Measurements from ENCODE around the gene PGAM5. TPM values are rescaled to one million over a fixed set of nuclear protein-coding genes. Genes with fewer than 3 reads are reported as not detected.

The PGAM5 gene
- polyA plus RNA-seq, 1 of the 3 experiments (the other 2 are of a cell fraction), result 22.5 TPM

DNA sequence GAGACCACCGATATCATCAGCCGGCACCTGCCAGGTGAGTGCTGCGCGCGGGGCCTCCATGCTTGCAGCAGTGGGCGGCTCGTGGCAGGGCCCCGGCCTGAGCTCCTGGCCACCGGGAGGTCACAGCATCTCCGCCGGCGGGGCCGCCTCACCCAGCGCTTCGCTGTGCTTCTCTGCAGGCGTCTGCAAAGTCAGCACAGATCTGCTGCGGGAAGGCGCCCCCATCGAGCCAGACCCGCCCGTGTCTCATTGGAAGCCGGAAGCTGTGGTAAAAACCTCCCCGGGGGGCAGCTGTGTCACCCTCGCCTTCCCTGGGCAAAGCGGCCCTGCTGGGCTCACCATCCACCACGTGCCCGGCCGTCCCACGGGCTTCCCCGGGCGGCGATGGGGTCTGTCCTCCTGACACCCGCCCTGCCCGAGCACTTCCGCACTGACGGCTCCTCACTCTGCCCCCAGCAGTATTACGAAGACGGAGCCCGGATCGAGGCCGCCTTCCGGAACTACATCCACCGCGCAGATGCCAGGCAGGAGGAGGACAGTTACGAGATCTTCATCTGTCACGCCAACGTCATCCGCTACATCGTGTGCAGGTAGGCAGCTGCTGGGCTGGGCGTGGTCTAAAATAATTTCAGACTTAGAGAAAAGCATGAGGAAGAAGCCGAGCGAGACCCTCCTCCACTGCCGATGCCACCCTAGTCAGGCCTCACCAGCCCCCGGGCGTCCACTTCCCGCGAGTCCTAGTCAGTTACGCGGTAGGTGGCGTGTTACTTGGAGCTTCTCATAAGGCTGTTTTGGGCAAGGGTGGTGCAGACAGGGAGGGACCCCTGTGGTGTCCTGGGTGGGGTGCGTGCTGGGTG is 7.1 kb downstream of the PGAM5 start:
- 97% methylated on average over 45 of the region's 61 CpGs for WGBS (ENCODE audit: low lambda C conversion rate)
- peaks cover 41% of the 10 kb centered on the region for H3K79me2 ChIP-seq (ENCODE audit: insufficient read depth)
- H3K4me1 ChIP-seq (ENCODE audit: control insufficient read depth in 1 of 2, insufficient read depth in 2 of 2, low read depth in 1 of 2, low read length in 1 of 2), result no peaks in the 10 kb centered on the region
- H3K4me3 ChIP-seq (ENCODE audit: low read depth in 2 of 2, low read length in 1 of 2), result no peak overlapping the region
- no peaks in the 10 kb centered on the region for H3K9me2 ChIP-seq
- POLR2A ChIA-PET, result no interaction called here
- H3K4me2 ChIP-seq, result no peak overlapping the region
- no peaks in the 10 kb centered on the region for H3K27me3 ChIP-seq (ENCODE audit: insufficient read depth)
- no peak overlapping the region for H2AFZ ChIP-seq (ENCODE audit: low read depth)
- peaks cover 36% of the 10 kb centered on the region for H4K20me1 ChIP-seq (ENCODE audit: insufficient read depth)
- no peak overlapping the region for H3K9ac ChIP-seq
- CTCF ChIA-PET, result no interaction called here
- TF ChIP-seq JUND (IDR thresholded peaks at IDR 0.05) (no peak), NRF1 (IDR thresholded peaks at IDR 0.05; ENCODE audit: low read depth, low read length) (no peak), FOXM1 (IDR thresholded peaks at IDR 0.05; ENCODE audit: low read depth) (no peak)
- TF ChIP-seq, protein P1, sequence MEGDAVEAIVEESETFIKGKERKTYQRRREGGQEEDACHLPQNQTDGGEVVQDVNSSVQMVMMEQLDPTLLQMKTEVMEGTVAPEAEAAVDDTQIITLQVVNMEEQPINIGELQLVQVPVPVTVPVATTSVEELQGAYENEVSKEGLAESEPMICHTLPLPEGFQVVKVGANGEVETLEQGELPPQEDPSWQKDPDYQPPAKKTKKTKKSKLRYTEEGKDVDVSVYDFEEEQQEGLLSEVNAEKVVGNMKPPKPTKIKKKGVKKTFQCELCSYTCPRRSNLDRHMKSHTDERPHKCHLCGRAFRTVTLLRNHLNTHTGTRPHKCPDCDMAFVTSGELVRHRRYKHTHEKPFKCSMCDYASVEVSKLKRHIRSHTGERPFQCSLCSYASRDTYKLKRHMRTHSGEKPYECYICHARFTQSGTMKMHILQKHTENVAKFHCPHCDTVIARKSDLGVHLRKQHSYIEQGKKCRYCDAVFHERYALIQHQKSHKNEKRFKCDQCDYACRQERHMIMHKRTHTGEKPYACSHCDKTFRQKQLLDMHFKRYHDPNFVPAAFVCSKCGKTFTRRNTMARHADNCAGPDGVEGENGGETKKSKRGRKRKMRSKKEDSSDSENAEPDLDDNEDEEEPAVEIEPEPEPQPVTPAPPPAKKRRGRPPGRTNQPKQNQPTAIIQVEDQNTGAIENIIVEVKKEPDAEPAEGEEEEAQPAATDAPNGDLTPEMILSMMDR (IDR thresholded peaks at IDR 0.05), result no peak
- no peak overlapping the region for H3K27ac ChIP-seq (ENCODE audit: low read depth in 2 of 2, low read length in 1 of 2)
- DNase-seq, result no peak
- H3K36me3 ChIP-seq (replicated peaks in 1 of 2; ENCODE audit: control insufficient read depth in 1 of 2, insufficient read depth in 2 of 2, low read length in 1 of 2), result peaks cover 24 to 39% of the 10 kb centered on the region in 2 experiments
- peaks cover 21% of the 10 kb centered on the region for H3F3A ChIP-seq (replicated peaks; ENCODE audit: insufficient read depth)
- no peaks in the 10 kb centered on the region for H3K9me3 ChIP-seq

DNA sequence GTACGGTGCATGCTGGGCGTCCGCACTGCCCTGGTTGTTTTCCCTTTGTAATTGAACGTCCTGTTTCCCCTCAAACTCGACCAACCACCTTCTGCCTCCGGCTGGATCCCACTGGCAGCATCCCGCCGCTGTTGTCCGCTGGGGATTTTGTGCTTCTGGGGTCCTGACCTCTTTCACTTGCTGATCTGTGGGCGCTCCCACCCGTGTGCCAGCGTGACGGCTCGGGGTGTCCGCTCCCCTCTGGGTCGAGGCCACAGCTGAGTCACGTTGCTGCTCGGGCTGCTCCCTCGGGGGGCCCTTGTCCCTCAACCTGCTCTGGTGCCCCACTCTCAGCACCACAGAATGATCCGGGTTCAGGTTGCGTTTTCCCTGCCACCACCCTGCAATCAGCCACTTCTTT is 8.0 kb downstream of the PGAM5 start:
- CTCF ChIA-PET, result no interaction called here
- POLR2A ChIA-PET, result no interaction called here
- WGBS (ENCODE audit: low lambda C conversion rate), result 95% methylated on average over 21 of the region's 21 CpGs
- H3K9me2 ChIP-seq, result no peaks in the 10 kb centered on the region
- H3K4me1 ChIP-seq (ENCODE audit: control insufficient read depth in 1 of 2, insufficient read depth in 2 of 2, low read depth in 1 of 2, low read length in 1 of 2), result no peaks in the 10 kb centered on the region
- H3K9ac ChIP-seq, result no peak overlapping the region
- peaks cover 21% of the 10 kb centered on the region for H3F3A ChIP-seq (replicated peaks; ENCODE audit: insufficient read depth)
- H2AFZ ChIP-seq (ENCODE audit: low read depth), result no peak overlapping the region
- no peak overlapping the region for H3K27ac ChIP-seq (ENCODE audit: low read depth in 2 of 2, low read length in 1 of 2)
- peaks cover 28 to 47% of the 10 kb centered on the region in 2 experiments for H3K36me3 ChIP-seq (replicated peaks in 1 of 2; ENCODE audit: control insufficient read depth in 1 of 2, insufficient read depth in 2 of 2, low read length in 1 of 2)
- no peak overlapping the region for H3K4me2 ChIP-seq
- H3K9me3 ChIP-seq, result no peaks in the 10 kb centered on the region
- no peak overlapping the region for H3K4me3 ChIP-seq (ENCODE audit: low read depth in 2 of 2, low read length in 1 of 2)
- no peaks in the 10 kb centered on the region for H3K27me3 ChIP-seq (ENCODE audit: insufficient read depth)
- H3K79me2 ChIP-seq (ENCODE audit: insufficient read depth), result peaks cover 33% of the 10 kb centered on the region
- TF ChIP-seq FOXM1 (IDR thresholded peaks at IDR 0.05; ENCODE audit: low read depth), result no peak
- TF ChIP-seq RFX5 (IDR thresholded peaks at IDR 0.05; ENCODE audit: low read length), result no peak
- TF ChIP-seq GATA2 (CRISPR knock-in tag; IDR thresholded peaks at IDR 0.05), result no peak
- no peak for TF ChIP-seq TEAD4 (IDR thresholded peaks at IDR 0.05; ENCODE audit: borderline replicate concordance, insufficient read depth)
- H4K20me1 ChIP-seq (ENCODE audit: insufficient read depth), result peaks cover 35% of the 10 kb centered on the region
- no peak for DNase-seq

DNA sequence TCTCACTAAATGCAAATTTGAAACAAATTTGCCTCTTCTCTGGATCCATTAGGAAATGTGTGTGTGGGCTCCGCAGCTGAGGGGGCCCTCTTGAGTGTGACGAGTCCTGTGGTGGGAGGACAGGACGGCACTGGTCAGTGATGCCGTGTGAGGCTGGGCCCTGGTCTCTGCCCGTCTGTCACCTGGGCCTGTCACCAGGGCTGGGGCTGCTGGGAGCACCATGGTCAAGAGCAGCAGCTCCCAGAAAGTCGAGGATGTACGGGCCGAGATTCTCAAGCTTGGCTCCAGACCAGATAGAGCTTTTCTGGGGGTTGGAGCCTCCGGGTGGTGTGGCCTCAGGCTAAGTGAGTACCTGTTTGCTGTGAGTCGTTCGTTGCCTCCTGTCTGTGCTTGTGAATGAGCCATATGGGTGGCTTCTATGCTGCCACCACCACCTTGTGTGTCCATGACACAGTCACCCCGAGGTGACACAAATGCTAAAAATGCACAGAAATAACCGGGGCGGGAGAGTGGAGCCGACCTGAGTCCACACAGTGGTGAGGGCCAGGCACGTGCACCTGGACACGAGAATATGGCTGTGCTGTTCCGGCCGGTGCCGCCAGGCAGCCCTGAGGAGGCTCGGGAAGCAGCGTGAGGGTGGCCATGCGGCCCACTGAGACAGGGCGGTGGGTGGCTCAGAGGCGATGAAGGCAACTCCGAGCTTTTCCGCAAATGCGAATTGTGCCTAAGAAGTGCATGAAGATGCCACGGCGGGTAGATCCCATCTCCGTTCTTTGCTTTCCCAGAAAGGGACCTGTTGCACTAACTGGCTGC is 8.7 kb downstream of the PGAM5 start:
- ChIA-PET POLR2A (no interaction called here), CTCF (no interaction called here)
- H2AFZ ChIP-seq (ENCODE audit: low read depth), result no peak overlapping the region
- no peak for DNase-seq
- H3F3A ChIP-seq (replicated peaks; ENCODE audit: insufficient read depth), result peaks cover 21% of the 10 kb centered on the region
- no peak overlapping the region for H3K27ac ChIP-seq (ENCODE audit: low read depth in 2 of 2, low read length in 1 of 2)
- peaks cover 33% of the 10 kb centered on the region for H4K20me1 ChIP-seq (ENCODE audit: insufficient read depth)
- TF ChIP-seq, protein P2, sequence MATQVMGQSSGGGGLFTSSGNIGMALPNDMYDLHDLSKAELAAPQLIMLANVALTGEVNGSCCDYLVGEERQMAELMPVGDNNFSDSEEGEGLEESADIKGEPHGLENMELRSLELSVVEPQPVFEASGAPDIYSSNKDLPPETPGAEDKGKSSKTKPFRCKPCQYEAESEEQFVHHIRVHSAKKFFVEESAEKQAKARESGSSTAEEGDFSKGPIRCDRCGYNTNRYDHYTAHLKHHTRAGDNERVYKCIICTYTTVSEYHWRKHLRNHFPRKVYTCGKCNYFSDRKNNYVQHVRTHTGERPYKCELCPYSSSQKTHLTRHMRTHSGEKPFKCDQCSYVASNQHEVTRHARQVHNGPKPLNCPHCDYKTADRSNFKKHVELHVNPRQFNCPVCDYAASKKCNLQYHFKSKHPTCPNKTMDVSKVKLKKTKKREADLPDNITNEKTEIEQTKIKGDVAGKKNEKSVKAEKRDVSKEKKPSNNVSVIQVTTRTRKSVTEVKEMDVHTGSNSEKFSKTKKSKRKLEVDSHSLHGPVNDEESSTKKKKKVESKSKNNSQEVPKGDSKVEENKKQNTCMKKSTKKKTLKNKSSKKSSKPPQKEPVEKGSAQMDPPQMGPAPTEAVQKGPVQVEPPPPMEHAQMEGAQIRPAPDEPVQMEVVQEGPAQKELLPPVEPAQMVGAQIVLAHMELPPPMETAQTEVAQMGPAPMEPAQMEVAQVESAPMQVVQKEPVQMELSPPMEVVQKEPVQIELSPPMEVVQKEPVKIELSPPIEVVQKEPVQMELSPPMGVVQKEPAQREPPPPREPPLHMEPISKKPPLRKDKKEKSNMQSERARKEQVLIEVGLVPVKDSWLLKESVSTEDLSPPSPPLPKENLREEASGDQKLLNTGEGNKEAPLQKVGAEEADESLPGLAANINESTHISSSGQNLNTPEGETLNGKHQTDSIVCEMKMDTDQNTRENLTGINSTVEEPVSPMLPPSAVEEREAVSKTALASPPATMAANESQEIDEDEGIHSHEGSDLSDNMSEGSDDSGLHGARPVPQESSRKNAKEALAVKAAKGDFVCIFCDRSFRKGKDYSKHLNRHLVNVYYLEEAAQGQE (IDR thresholded peaks at IDR 0.05; ENCODE audit: low read depth, low read length), result no peak
- no peak for TF ChIP-seq FOXM1 (IDR thresholded peaks at IDR 0.05; ENCODE audit: low read depth)
- TF ChIP-seq, protein P3, sequence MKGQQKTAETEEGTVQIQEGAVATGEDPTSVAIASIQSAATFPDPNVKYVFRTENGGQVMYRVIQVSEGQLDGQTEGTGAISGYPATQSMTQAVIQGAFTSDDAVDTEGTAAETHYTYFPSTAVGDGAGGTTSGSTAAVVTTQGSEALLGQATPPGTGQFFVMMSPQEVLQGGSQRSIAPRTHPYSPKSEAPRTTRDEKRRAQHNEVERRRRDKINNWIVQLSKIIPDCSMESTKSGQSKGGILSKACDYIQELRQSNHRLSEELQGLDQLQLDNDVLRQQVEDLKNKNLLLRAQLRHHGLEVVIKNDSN (IDR thresholded peaks at IDR 0.05; ENCODE audit: borderline replicate concordance, low read depth), result no peak
- 96% methylated on average over 23 of the region's 31 CpGs for WGBS (ENCODE audit: low lambda C conversion rate)
- H3K9me3 ChIP-seq, result no peaks in the 10 kb centered on the region
- no peak overlapping the region for H3K4me3 ChIP-seq (ENCODE audit: low read depth in 2 of 2, low read length in 1 of 2)
- no peak overlapping the region for H3K4me2 ChIP-seq
- H3K27me3 ChIP-seq (ENCODE audit: insufficient read depth), result no peaks in the 10 kb centered on the region
- no peaks in the 10 kb centered on the region for H3K9me2 ChIP-seq
- no peaks in the 10 kb centered on the region for H3K4me1 ChIP-seq (ENCODE audit: control insufficient read depth in 1 of 2, insufficient read depth in 2 of 2, low read depth in 1 of 2, low read length in 1 of 2)
- peaks cover 31 to 54% of the 10 kb centered on the region in 2 experiments for H3K36me3 ChIP-seq (replicated peaks in 1 of 2; ENCODE audit: control insufficient read depth in 1 of 2, insufficient read depth in 2 of 2, low read length in 1 of 2)
- H3K9ac ChIP-seq, result no peak overlapping the region
- H3K79me2 ChIP-seq (ENCODE audit: insufficient read depth), result peaks cover 26% of the 10 kb centered on the region
